ENCODE data around the gene GMDS. TPM values are rescaled to one million over a fixed set of nuclear protein-coding genes. Genes with fewer than 3 reads are reported as not detected.

GMDS gene
- polyA plus RNA-seq, 1 donor (not counting 4 experiments of a cell fraction or from before 2014, with no cell fraction given), result 22.1 TPM

GRCh38 chr6:1605893-1606779 is 639.3 kb downstream of the GMDS start:
- TF ChIP-seq CTCF (optimal IDR thresholded peaks at IDR 0.05 in 1 of 3, IDR thresholded peaks at IDR 0.05 in 1 of 3, conservative IDR thresholded peaks at IDR 0.05 in 1 of 3; ENCODE audit: extremely low read depth in 1 of 3, insufficient read depth in 2 of 3, low read length in 3 of 3) (no peak), EZH2 (IDR thresholded peaks at IDR 0.05; ENCODE audit: low read length) (no peak)
- no peaks in the 10 kb centered on the region for H4K20me1 ChIP-seq (ENCODE audit: control insufficient read depth, extremely low read depth, insufficient read depth, low read length)
- H3K27me3 ChIP-seq (ENCODE audit: control insufficient read depth, extremely low read depth, insufficient read depth, low read length), result peaks cover 49% of the 10 kb centered on the region
- no peak overlapping the region for H3K9ac ChIP-seq (ENCODE audit: control insufficient read depth, extremely low read depth, insufficient read depth, low read length)
- H3K9me1 ChIP-seq (ENCODE audit: control insufficient read depth, extremely low read depth, insufficient read depth, low read length), result no peaks in the 10 kb centered on the region
- dilution Hi-C loops (cut with MboI; ENCODE audit: extremely low pct_ligation_motif_present, low sequenced_read_pairs), result no loop called here
- FAIRE-seq, result no peak
- no peaks in the 10 kb centered on the region for H3K9me3 ChIP-seq (ENCODE audit: control insufficient read depth, low read depth, low read length)
- no peak for DNase-seq (ENCODE audit: low read depth, low spot score)
- peaks cover 6% of the 10 kb centered on the region for H3K79me2 ChIP-seq (ENCODE audit: control insufficient read depth, insufficient read depth, low read length)
- H3K4me3 ChIP-seq (ENCODE audit: control insufficient read depth in 2 of 3, extremely low read depth in 1 of 3, insufficient read depth in 2 of 3, low read depth in 1 of 3, low read length in 3 of 3), result no peak overlapping the region
- H3K4me1 ChIP-seq (ENCODE audit: control insufficient read depth, extremely low read depth, insufficient read depth, low read length), result peaks cover 14% of the 10 kb centered on the region
- H3K27ac ChIP-seq (ENCODE audit: control insufficient read depth, insufficient read depth, low read length), result no peak overlapping the region
- no peaks in the 10 kb centered on the region for H3K36me3 ChIP-seq (ENCODE audit: control insufficient read depth in 2 of 2, extremely low read depth in 1 of 2, insufficient read depth in 2 of 2, low read length in 2 of 2)
- no peak overlapping the region for H2AFZ ChIP-seq (ENCODE audit: control insufficient read depth, low read length)
- H3K4me2 ChIP-seq (ENCODE audit: control insufficient read depth, extremely low read depth, insufficient read depth, low read depth, low read length), result no peak overlapping the region

- Histone ChIP-seq H3K27me3 (ENCODE audit: control insufficient read depth, extremely low read depth, insufficient read depth, low read length) (peaks cover 49% of the 10 kb centered on the region), H3K79me2 (ENCODE audit: control insufficient read depth, insufficient read depth, low read length) (no peaks in the 10 kb centered on the region), H3K9ac (ENCODE audit: control insufficient read depth, extremely low read depth, insufficient read depth, low read length) (no peak overlapping the region), H3K4me2 (ENCODE audit: control insufficient read depth, extremely low read depth, insufficient read depth, low read depth, low read length) (peak overlapping the region; percentile 86), H3K9me3 (ENCODE audit: control insufficient read depth, low read depth, low read length) (no peaks in the 10 kb centered on the region), H3K4me1 (ENCODE audit: control insufficient read depth, extremely low read depth, insufficient read depth, low read length) (peaks cover 14% of the 10 kb centered on the region), H3K36me3 (ENCODE audit: control insufficient read depth in 2 of 2, extremely low read depth in 1 of 2, insufficient read depth in 2 of 2, low read length in 2 of 2) (no peaks in the 10 kb centered on the region), H3K4me3 (ENCODE audit: control insufficient read depth in 2 of 3, extremely low read depth in 1 of 3, insufficient read depth in 2 of 3, low read depth in 1 of 3, low read length in 3 of 3) (peak overlapping the region; percentile 37 to 58 (median 52)), H4K20me1 (ENCODE audit: control insufficient read depth, extremely low read depth, insufficient read depth, low read length) (no peaks in the 10 kb centered on the region), H3K27ac (ENCODE audit: control insufficient read depth, insufficient read depth, low read length) (no peak overlapping the region), H3K9me1 (ENCODE audit: control insufficient read depth, extremely low read depth, insufficient read depth, low read length) (no peaks in the 10 kb centered on the region), H2AFZ (ENCODE audit: control insufficient read depth, low read length) (no peak overlapping the region)
- TF ChIP-seq EZH2 (IDR thresholded peaks at IDR 0.05; ENCODE audit: low read length), result peak; percentile 92
- TF ChIP-seq CTCF (optimal IDR thresholded peaks at IDR 0.05 in 1 of 3, IDR thresholded peaks at IDR 0.05 in 1 of 3, conservative IDR thresholded peaks at IDR 0.05 in 1 of 3; ENCODE audit: extremely low read depth in 1 of 3, insufficient read depth in 2 of 3, low read length in 3 of 3), result no peak
- dilution Hi-C loops (cut with MboI; ENCODE audit: extremely low pct_ligation_motif_present, low sequenced_read_pairs), result no loop called here
- FAIRE-seq (no peak), DNase-seq (ENCODE audit: low read depth, low spot score) (no peak)
Observed at GRCh38 chr6:1605004-1605892, 640.2 kb downstream of the GMDS start.

All from keratinocyte (primary cell).